ENCODE data around the gene CCNG1.

DNA sequence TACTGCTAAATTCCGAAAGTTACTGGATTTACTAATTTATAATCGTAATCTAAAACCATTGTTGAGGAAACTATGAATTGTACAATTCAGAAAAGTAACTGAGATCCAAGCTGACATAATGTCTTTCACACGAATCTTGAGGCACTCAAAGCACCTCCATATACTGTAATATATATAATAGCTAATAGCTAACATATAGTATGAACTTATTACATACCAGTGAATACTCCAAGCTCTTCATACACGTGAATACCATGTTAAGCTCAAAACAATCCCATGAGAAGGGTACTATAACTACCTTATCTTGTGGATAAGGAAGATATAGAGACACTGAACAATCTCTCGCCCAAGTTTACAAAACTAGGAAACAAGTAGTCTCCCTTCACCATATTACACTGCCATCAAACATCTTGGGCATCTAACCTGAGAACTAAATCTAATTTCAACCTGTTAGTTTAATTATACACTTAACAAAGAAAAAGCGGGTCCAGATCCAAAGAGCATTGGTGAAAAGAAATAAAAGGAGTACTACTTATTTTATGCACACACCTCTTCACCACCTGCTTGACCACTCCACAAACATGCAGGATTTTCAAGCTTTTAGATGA is 21.5 kb downstream of the CCNG1 start:
- TF ChIP-seq, protein P1, sequence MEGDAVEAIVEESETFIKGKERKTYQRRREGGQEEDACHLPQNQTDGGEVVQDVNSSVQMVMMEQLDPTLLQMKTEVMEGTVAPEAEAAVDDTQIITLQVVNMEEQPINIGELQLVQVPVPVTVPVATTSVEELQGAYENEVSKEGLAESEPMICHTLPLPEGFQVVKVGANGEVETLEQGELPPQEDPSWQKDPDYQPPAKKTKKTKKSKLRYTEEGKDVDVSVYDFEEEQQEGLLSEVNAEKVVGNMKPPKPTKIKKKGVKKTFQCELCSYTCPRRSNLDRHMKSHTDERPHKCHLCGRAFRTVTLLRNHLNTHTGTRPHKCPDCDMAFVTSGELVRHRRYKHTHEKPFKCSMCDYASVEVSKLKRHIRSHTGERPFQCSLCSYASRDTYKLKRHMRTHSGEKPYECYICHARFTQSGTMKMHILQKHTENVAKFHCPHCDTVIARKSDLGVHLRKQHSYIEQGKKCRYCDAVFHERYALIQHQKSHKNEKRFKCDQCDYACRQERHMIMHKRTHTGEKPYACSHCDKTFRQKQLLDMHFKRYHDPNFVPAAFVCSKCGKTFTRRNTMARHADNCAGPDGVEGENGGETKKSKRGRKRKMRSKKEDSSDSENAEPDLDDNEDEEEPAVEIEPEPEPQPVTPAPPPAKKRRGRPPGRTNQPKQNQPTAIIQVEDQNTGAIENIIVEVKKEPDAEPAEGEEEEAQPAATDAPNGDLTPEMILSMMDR (conservative IDR thresholded peaks at IDR 0.05; ENCODE audit: low read length): no peak
- no peak for TF ChIP-seq EZH2phosphoT487 (IDR thresholded peaks at IDR 0.05; ENCODE audit: borderline replicate concordance)

Data from Loucy (cell line).